K562 (cell line): ENCODE results near the gene ACP4. TPM values are rescaled to one million over a fixed set of nuclear protein-coding genes. Genes with fewer than 3 reads are reported as not detected.
A peak's percentile ranks its signal among the peaks of the same experiment; 100 is the strongest.

Experiments used
- BCLAF1 ChIP-seq, 2 experiments: fragments of 450-650 bp in 1 of 2; IDR thresholded peaks; 2 replicates each; pipeline ENCODE4 v1.6.1; 2011 to 2017; ENCODE audit warnings: low read depth in 2 of 2, antibody characterized with exemption in 1 of 2, borderline replicate concordance in 1 of 2, low read length in 1 of 2, mild to moderate bottlenecking in 1 of 2, mixed read lengths in 1 of 2; ENCODE audit not compliant: control insufficient read depth in 1 of 2
- FOXP4 ChIP-seq: sonication (generic); formaldehyde crosslinking; IDR thresholded peaks from 2 replicates; pipeline ENCODE4 v1.8.0; 2022; ENCODE audit warnings: mild to moderate bottlenecking, missing genetic modification reagents, borderline replicate concordance
- MGA ChIP-seq: fragments of 450-650 bp; IDR thresholded peaks from 2 replicates; pipeline ENCODE4 v1.6.1; 2016; ENCODE audit warnings: mild to moderate bottlenecking, moderate library complexity
- NONO ChIP-seq, 2 experiments: fragments of 200-400 bp in 1 of 2; fragments of 450-650 bp in 1 of 2; formaldehyde crosslinking in 1 of 2; IDR thresholded peaks; 2 replicates each; pipeline ENCODE4 v1.6.1; 2017; ENCODE audit warnings: low read depth in 2 of 2, mild to moderate bottlenecking in 2 of 2, moderate library complexity in 2 of 2, low read length in 1 of 2
- NRF1 ChIP-seq, 2 experiments: fragments of 450-650 bp; IDR thresholded peaks in 1 of 2; conservative IDR thresholded peaks in 1 of 2; 2 replicates each; pipeline ENCODE4 v1.6.1; 2014; ENCODE audit warnings: mild to moderate bottlenecking in 2 of 2
- PHF20 ChIP-seq: fragments of 450-650 bp; IDR thresholded peaks from 2 replicates; pipeline ENCODE4 v1.6.1; 2018; ENCODE audit not compliant: partially characterized antibody
- SIRT6 ChIP-seq: IDR thresholded peaks from one replicate; pipeline ENCODE4 v1.6.1; 2012; ENCODE audit warnings: low read depth, mild to moderate bottlenecking, control low read depth, inconsistent platforms, low read length, moderate library complexity
- polyA plus RNA-seq, 8 experiments: library from polyadenylated mRNA; depleted of rRNA in 4 of 8; stranded (reverse) in 5 of 8; unstranded in 3 of 8; fragments of >200 nt; fragmentation: Nextera tagmentation in 2 of 8; fragmentation: Illumina TruSeq in 1 of 8; extraction: Ambion mirVana in 2 of 8; extraction: Trizol in 1 of 8; gene quantifications; 2 replicates each; pipeline versions ENCODE4 v1.2.1 to v1.2.3, GENCODE V29; 2011 to 2014; ENCODE audit warnings: inconsistent platforms in 1 of 8, missing spikeins in 1 of 8
- total RNA-seq, 7 experiments: library from RNA; depleted of rRNA in 6 of 7; stranded (reverse); fragments of >200 nt in 6 of 7; fragmentation: Illumina TruSeq in 2 of 7; extraction: Trizol in 2 of 7; gene quantifications; 2 replicates each; pipeline versions ENCODE4 v1.2.1 to v1.2.3, GENCODE V29; 2011 to 2021; ENCODE audit warnings: low replicate concordance in 1 of 7

Gene ACP4
- total and polyA plus RNA-seq, 9 of the 15 experiments (the other 6 are each of a cell fraction or from before 2014, with no cell fraction given), result not detected

- TF ChIP-seq MGA (peak; percentile 84), PHF20 (peak; percentile 13), FOXP4 (peak; percentile 79; the same call in 1 of the 2 replicates), NONO (IDR thresholded peaks at IDR 0.05; ENCODE audit: low read depth in 2 of 2, low read length in 1 of 2) (peak in 1 of 2 experiments; percentile 42; a peak in 1 of 4 replicates), NRF1 (conservative IDR thresholded peaks at IDR 0.05 in 1 of 2, IDR thresholded peaks at IDR 0.05 in 1 of 2) (peak; percentile 68 to 75), BCLAF1 (IDR thresholded peaks at IDR 0.05; ENCODE audit: borderline replicate concordance in 1 of 2, control insufficient read depth in 1 of 2, low read depth in 2 of 2, low read length in 1 of 2) (no peak), SIRT6 (peak; percentile 70)
These were observed 4.1 kb downstream of the ACP4 start (continued) for GRCh38 chr19:50794074-50794875.
